NCI-H2171 (cell line): ENCODE measurements around the gene SEMA6D.

ENCODE experiments used
- DNase-seq: peaks from one replicate; lab custom pipeline; 2025; lab: John Stamatoyannopoulos, UW

The SEMA6D gene

GRCh38 chr15:47787875-47788274 lies 70.6 kb downstream of the SEMA6D start:
- no peak for DNase-seq

GRCh38 chr15:47788685-47789084 lies 71.4 kb downstream of the SEMA6D start:
- no peak for DNase-seq

- no peak for DNase-seq
Measured at GRCh38 chr15:47791161-47791560, 73.9 kb downstream of the SEMA6D start.

GRCh38 chr15:47792231-47792630 lies 74.9 kb downstream of the SEMA6D start:
- DNase-seq: no peak

- DNase-seq: no peak
Measured at GRCh38 chr15:47794252-47794914, 77.1 kb downstream of the SEMA6D start.

- DNase-seq: no peak
Measured at GRCh38 chr15:47795864-47796263, 78.6 kb downstream of the SEMA6D start.

GRCh38 chr15:47796339-47796738 lies 79.0 kb downstream of the SEMA6D start:
- DNase-seq: no peak

GRCh38 chr15:47796830-47797229 lies 79.5 kb downstream of the SEMA6D start:
- peak; percentile 59 for DNase-seq

- DNase-seq: peak; percentile 7
Measured at GRCh38 chr15:47801522-47801921, 84.2 kb downstream of the SEMA6D start.

- no peak for DNase-seq
Measured at GRCh38 chr15:47802216-47802615, 84.9 kb downstream of the SEMA6D start.

GRCh38 chr15:47803767-47804166 lies 86.5 kb downstream of the SEMA6D start:
- DNase-seq: no peak

GRCh38 chr15:47804733-47805132 lies 87.4 kb downstream of the SEMA6D start:
- DNase-seq: no peak

GRCh38 chr15:47806008-47806407 lies 88.7 kb downstream of the SEMA6D start:
- DNase-seq: peak; percentile 72

GRCh38 chr15:47811172-47811571 lies 93.9 kb downstream of the SEMA6D start:
- DNase-seq: no peak

- no peak for DNase-seq
Measured at GRCh38 chr15:47812470-47812999, 95.2 kb downstream of the SEMA6D start.

GRCh38 chr15:47813748-47814384 lies 96.6 kb downstream of the SEMA6D start:
- DNase-seq: peak; percentile 22

GRCh38 chr15:47814620-47815019 lies 97.3 kb downstream of the SEMA6D start:
- no peak for DNase-seq

GRCh38 chr15:47817969-47818548 lies 100.8 kb downstream of the SEMA6D start:
- no peak for DNase-seq

- no peak for DNase-seq
Measured at GRCh38 chr15:47819158-47819557, 101.9 kb downstream of the SEMA6D start.

- peak; percentile 63 for DNase-seq
Measured at GRCh38 chr15:47820057-47820746, 102.9 kb downstream of the SEMA6D start.

GRCh38 chr15:47820747-47821319 lies 103.5 kb downstream of the SEMA6D start:
- peak; percentile 74 for DNase-seq

GRCh38 chr15:47822048-47822447 lies 104.7 kb downstream of the SEMA6D start:
- DNase-seq: no peak
